ENCODE results near the gene CKM.

Gene CKM

GRCh38 chr19:45356760-45357444 is 34.2 kb upstream of the CKM start:
- Histone ChIP-seq H3K27me3 (ENCODE audit: insufficient read depth, low read depth, severe bottlenecking) (no peaks in the 10 kb centered on the region), H3K9me3 (ENCODE audit: severe bottlenecking) (no peaks in the 10 kb centered on the region), H3K27ac (no peak overlapping the region), H3K4me3 (ENCODE audit: low read depth, low read length) (no peak overlapping the region), H3K36me3 (peaks cover 70% of the 10 kb centered on the region)
- TF ChIP-seq CTCF (IDR thresholded peaks at IDR 0.05; ENCODE audit: low read depth, low read length) = no peak
- DNase-seq = no peak

GRCh38 chr19:45355910-45356309 is 33.2 kb upstream of the CKM start:
- H3K4me3 ChIP-seq (ENCODE audit: low read depth, low read length) = no peak overlapping the region
- no peaks in the 10 kb centered on the region for H3K27me3 ChIP-seq (ENCODE audit: insufficient read depth, low read depth, severe bottlenecking)
- peaks cover 73% of the 10 kb centered on the region for H3K36me3 ChIP-seq
- no peaks in the 10 kb centered on the region for H3K9me3 ChIP-seq (ENCODE audit: severe bottlenecking)
- DNase-seq = no peak
- no peak overlapping the region for H3K27ac ChIP-seq
- no peak for TF ChIP-seq CTCF (IDR thresholded peaks at IDR 0.05; ENCODE audit: low read depth, low read length)

- Histone ChIP-seq H3K4me3 (ENCODE audit: low read depth, low read length) (no peak overlapping the region), H3K9me3 (ENCODE audit: severe bottlenecking) (no peaks in the 10 kb centered on the region), H3K27ac (no peak overlapping the region), H3K27me3 (ENCODE audit: insufficient read depth, low read depth, severe bottlenecking) (no peaks in the 10 kb centered on the region), H3K36me3 (peaks cover 74% of the 10 kb centered on the region)
- TF ChIP-seq CTCF (IDR thresholded peaks at IDR 0.05; ENCODE audit: low read depth, low read length) = no peak
- DNase-seq = no peak
These were observed 32.7 kb upstream of the CKM start for GRCh38 chr19:45355402-45355801.

GRCh38 chr19:45354241-45354842 is 31.7 kb upstream of the CKM start:
- no peaks in the 10 kb centered on the region for H3K27me3 ChIP-seq (ENCODE audit: insufficient read depth, low read depth, severe bottlenecking)
- no peak overlapping the region for H3K4me3 ChIP-seq (ENCODE audit: low read depth, low read length)
- H3K27ac ChIP-seq = no peak overlapping the region
- TF ChIP-seq CTCF (IDR thresholded peaks at IDR 0.05; ENCODE audit: low read depth, low read length) = no peak
- no peaks in the 10 kb centered on the region for H3K9me3 ChIP-seq (ENCODE audit: severe bottlenecking)
- peaks cover 74% of the 10 kb centered on the region for H3K36me3 ChIP-seq
- DNase-seq = no peak

GRCh38 chr19:45352914-45353796 is 30.5 kb upstream of the CKM start:
- no peaks in the 10 kb centered on the region for H3K9me3 ChIP-seq (ENCODE audit: severe bottlenecking)
- DNase-seq = no peak
- TF ChIP-seq CTCF (IDR thresholded peaks at IDR 0.05; ENCODE audit: low read depth, low read length) = no peak
- H3K27ac ChIP-seq = no peak overlapping the region
- H3K27me3 ChIP-seq (ENCODE audit: insufficient read depth, low read depth, severe bottlenecking) = no peaks in the 10 kb centered on the region
- H3K36me3 ChIP-seq = peaks cover 65% of the 10 kb centered on the region
- no peak overlapping the region for H3K4me3 ChIP-seq (ENCODE audit: low read depth, low read length)
